Measurements from ENCODE around the gene POU1F1. TPM values are rescaled to one million over a fixed set of nuclear protein-coding genes. Genes with fewer than 3 reads are reported as not detected.
"Not testable (repeated sequence)": the region's sequence is repeated elsewhere in the genome, so short reads cannot be mapped to it uniquely, and the experiment has no call there.

POU1F1 gene
- total RNA-seq, 2 donors from 2014 or later = not detected

- H3K9me3 Mint-ChIP-seq = no peaks in the 10 kb centered on the region
- no peak overlapping the region for H3K4me3 Mint-ChIP-seq
- no peaks in the 10 kb centered on the region for H3K36me3 Mint-ChIP-seq (ENCODE audit: low read depth)
- H3K27ac Mint-ChIP-seq = no peak overlapping the region
- H3K4me1 Mint-ChIP-seq = peaks cover 5% of the 10 kb centered on the region
- peaks cover 6% of the 10 kb centered on the region for H3K27me3 Mint-ChIP-seq
- ATAC-seq (replicated peaks) = peak; percentile 89
Observed at GRCh38 chr3:87272718-87273341, 3.6 kb downstream of the POU1F1 start.

- Mint-ChIP-seq H3K27ac (peak overlapping the region; percentile 48), H3K4me3 (peak overlapping the region; percentile 43), H3K36me3 (ENCODE audit: low read depth) (no peaks in the 10 kb centered on the region), H3K4me1 (peaks cover 5% of the 10 kb centered on the region), H3K9me3 (no peaks in the 10 kb centered on the region), H3K27me3 (peaks cover 6% of the 10 kb centered on the region)
- peak; percentile 71 for ATAC-seq (replicated peaks)
Observed at GRCh38 chr3:87270908-87271700, 5.3 kb downstream of the POU1F1 start.

GRCh38 chr3:87269723-87270122, 6.7 kb downstream of the POU1F1 start:
- Mint-ChIP-seq H3K27ac (no peak overlapping the region), H3K4me3 (no peak overlapping the region), H3K9me3 (no peaks in the 10 kb centered on the region), H3K36me3 (ENCODE audit: low read depth) (no peaks in the 10 kb centered on the region), H3K27me3 (peaks cover 6% of the 10 kb centered on the region), H3K4me1 (peaks cover 5% of the 10 kb centered on the region)
- no peak for ATAC-seq (replicated peaks)

- Mint-ChIP-seq H3K27me3 (peaks cover 6% of the 10 kb centered on the region), H3K4me1 (peaks cover 5% of the 10 kb centered on the region), H3K4me3 (no peak overlapping the region), H3K27ac (no peak overlapping the region), H3K9me3 (no peaks in the 10 kb centered on the region), H3K36me3 (ENCODE audit: low read depth) (no peaks in the 10 kb centered on the region)
- ATAC-seq (replicated peaks) = no peak
Observed at GRCh38 chr3:87268646-87269211, 7.7 kb downstream of the POU1F1 start.

GRCh38 chr3:87267953-87268645, 8.3 kb downstream of the POU1F1 start:
- no peak for ATAC-seq (replicated peaks)
- H3K9me3 Mint-ChIP-seq = no peaks in the 10 kb centered on the region
- H3K4me3 Mint-ChIP-seq = no peak overlapping the region
- H3K27ac Mint-ChIP-seq = no peak overlapping the region
- H3K4me1 Mint-ChIP-seq = peaks cover 5% of the 10 kb centered on the region
- no peaks in the 10 kb centered on the region for H3K36me3 Mint-ChIP-seq (ENCODE audit: low read depth)
- H3K27me3 Mint-ChIP-seq = no peaks in the 10 kb centered on the region

GRCh38 chr3:87261925-87262324, 14.5 kb downstream of the POU1F1 start:
- Mint-ChIP-seq H3K36me3 (ENCODE audit: low read depth) (no peaks in the 10 kb centered on the region), H3K27me3 (no peaks in the 10 kb centered on the region), H3K4me1 (no peaks in the 10 kb centered on the region), H3K27ac (no peak overlapping the region), H3K4me3 (no peak overlapping the region), H3K9me3 (no peaks in the 10 kb centered on the region)
- ATAC-seq (replicated peaks) = no peak

GRCh38 chr3:87260270-87260669, 16.1 kb downstream of the POU1F1 start:
- no peak overlapping the region for H3K4me3 Mint-ChIP-seq
- peaks cover 9% of the 10 kb centered on the region for H3K36me3 Mint-ChIP-seq (ENCODE audit: low read depth)
- no peak for ATAC-seq (replicated peaks)
- no peaks in the 10 kb centered on the region for H3K9me3 Mint-ChIP-seq
- H3K4me1 Mint-ChIP-seq = no peaks in the 10 kb centered on the region
- H3K27me3 Mint-ChIP-seq = no peaks in the 10 kb centered on the region
- peak overlapping the region; percentile 22 for H3K27ac Mint-ChIP-seq

GRCh38 chr3:87250009-87250408, 26.4 kb downstream of the POU1F1 start:
- H3K4me3 Mint-ChIP-seq = no peak overlapping the region
- no peaks in the 10 kb centered on the region for H3K9me3 Mint-ChIP-seq
- peak; percentile 47 for ATAC-seq (replicated peaks)
- no peak overlapping the region for H3K27ac Mint-ChIP-seq
- peaks cover 80% of the 10 kb centered on the region for H3K36me3 Mint-ChIP-seq (ENCODE audit: low read depth)
- peaks cover 9% of the 10 kb centered on the region for H3K4me1 Mint-ChIP-seq
- no peaks in the 10 kb centered on the region for H3K27me3 Mint-ChIP-seq

GRCh38 chr3:87248831-87249230, 27.6 kb downstream of the POU1F1 start:
- H3K4me1 Mint-ChIP-seq = peaks cover 9% of the 10 kb centered on the region

GRCh38 chr3:87248231-87248630, 28.2 kb downstream of the POU1F1 start:
- not testable (repeated sequence) for H3K27ac Mint-ChIP-seq; H3K27me3 Mint-ChIP-seq; H3K9me3 Mint-ChIP-seq; H3K4me1 Mint-ChIP-seq; ATAC-seq (replicated peaks); H3K4me3 Mint-ChIP-seq
- H3K36me3 Mint-ChIP-seq (ENCODE audit: low read depth) = peaks cover 73% of the 10 kb centered on the region

More at GRCh38 chr3:87248831-87249230, 27.6 kb downstream of the POU1F1 start:
- no peak overlapping the region for H3K27ac Mint-ChIP-seq
- no peaks in the 10 kb centered on the region for H3K27me3 Mint-ChIP-seq
- H3K36me3 Mint-ChIP-seq (ENCODE audit: low read depth) = peaks cover 77% of the 10 kb centered on the region
- no peak overlapping the region for H3K4me3 Mint-ChIP-seq
- no peaks in the 10 kb centered on the region for H3K9me3 Mint-ChIP-seq
- ATAC-seq (replicated peaks) = no peak

- Mint-ChIP-seq H3K27me3 (no peaks in the 10 kb centered on the region), H3K9me3 (no peaks in the 10 kb centered on the region), H3K36me3 (ENCODE audit: low read depth) (peaks cover 75% of the 10 kb centered on the region), H3K4me3 (no peak overlapping the region), H3K4me1 (peaks cover 9% of the 10 kb centered on the region), H3K27ac (no peak overlapping the region)
- ATAC-seq (replicated peaks) = peak; percentile 64
Observed at GRCh38 chr3:87247430-87247773, 29.0 kb downstream of the POU1F1 start.

- Mint-ChIP-seq H3K27ac (no peak overlapping the region), H3K27me3 (no peaks in the 10 kb centered on the region), H3K36me3 (ENCODE audit: low read depth) (peaks cover 75% of the 10 kb centered on the region), H3K4me3 (no peak overlapping the region), H3K4me1 (peaks cover 9% of the 10 kb centered on the region), H3K9me3 (no peaks in the 10 kb centered on the region)
- peak; percentile 71 for ATAC-seq (replicated peaks)
Observed at GRCh38 chr3:87246662-87247429, 29.5 kb downstream of the POU1F1 start.

- peaks cover 17% of the 10 kb centered on the region for H3K36me3 Mint-ChIP-seq (ENCODE audit: low read depth)
- no peaks in the 10 kb centered on the region for H3K9me3 Mint-ChIP-seq
- H3K4me3 Mint-ChIP-seq = no peak overlapping the region
- no peak overlapping the region for H3K27ac Mint-ChIP-seq
- no peak for ATAC-seq (replicated peaks)
- H3K4me1 Mint-ChIP-seq = peaks cover 16% of the 10 kb centered on the region
- H3K27me3 Mint-ChIP-seq = no peaks in the 10 kb centered on the region
Observed at GRCh38 chr3:87236093-87236492, 40.3 kb downstream of the POU1F1 start.

- Mint-ChIP-seq H3K27ac (no peak overlapping the region), H3K9me3 (no peaks in the 10 kb centered on the region), H3K27me3 (no peaks in the 10 kb centered on the region), H3K4me3 (no peak overlapping the region), H3K4me1 (peaks cover 34% of the 10 kb centered on the region), H3K36me3 (ENCODE audit: low read depth) (peaks cover 9% of the 10 kb centered on the region)
- ATAC-seq (replicated peaks) = no peak
Observed at GRCh38 chr3:87233805-87234204, 42.6 kb downstream of the POU1F1 start.

Data from activated T-helper 17 cell treated with anti-CD3 and anti-CD28 coated beads, Interleukin-2, amount 50 U/mL, for 72 hours (primary cell).